ENCODE measurements around the gene TTYH1. TPM values are rescaled to one million over a fixed set of nuclear protein-coding genes. Genes with fewer than 3 reads are reported as not detected.
A peak's percentile ranks its signal among the peaks of the same experiment; 100 is the strongest.

The TTYH1 gene
- total and polyA plus RNA-seq, 4 donors, result 170 to 1,011 (median 540) TPM

- Histone ChIP-seq H3K27ac (ENCODE audit: low read depth, low read length) (peak overlapping the region; percentile 98), H3K4me1 (ENCODE audit: control insufficient read depth, insufficient read depth, low read length) (peaks cover 32% of the 10 kb centered on the region), H3K4me3 (ENCODE audit: low read depth, low read length) (peak overlapping the region; percentile 83), H3K9me3 (ENCODE audit: control insufficient read depth, insufficient read depth, low read length) (no peaks in the 10 kb centered on the region), H3K27me3 (ENCODE audit: control insufficient read depth, insufficient read depth, low read length) (no peaks in the 10 kb centered on the region), H3K36me3 (ENCODE audit: control insufficient read depth, insufficient read depth, low read length) (peaks cover 46% of the 10 kb centered on the region)
- under 1% methylated on average over 32 of the region's 34 CpGs for WGBS (ENCODE audit: insufficient coverage)
- DNase-seq (ENCODE audit: low read depth in 4 of 6, low spot score in 6 of 6), result peak in 2 of 6 donors; percentile 49 to 70
Observed at GRCh38 chr19:54448040-54448773, 32.9 kb downstream of the TTYH1 start.

- peaks cover 49% of the 10 kb centered on the region for H3K36me3 ChIP-seq (ENCODE audit: control insufficient read depth, insufficient read depth, low read length)
- under 1% methylated on average over 94 of the region's 96 CpGs for WGBS (ENCODE audit: insufficient coverage)
- peak within 1 kb of the TSS; percentile 98 for H3K27ac ChIP-seq (ENCODE audit: low read depth, low read length)
Observed at GRCh38 chr19:54448774-54449700, 33.8 kb downstream of the TTYH1 start, which contains the start of gene LENG8. Gene LENG8, plus strand, starts transcription at chr19:54449199. Its CDS starts 2,146 bp downstream, at chr19:54451345.

GRCh38 chr19:54449701-54450069 lies 34.4 kb downstream of the TTYH1 start:
- Histone ChIP-seq H3K9me3 (ENCODE audit: control insufficient read depth, insufficient read depth, low read length) (no peaks in the 10 kb centered on the region), H3K4me3 (ENCODE audit: low read depth, low read length) (peak overlapping the region; percentile 83), H3K4me1 (ENCODE audit: control insufficient read depth, insufficient read depth, low read length) (peaks cover 32% of the 10 kb centered on the region), H3K27ac (ENCODE audit: low read depth, low read length) (peak overlapping the region; percentile 98), H3K27me3 (ENCODE audit: control insufficient read depth, insufficient read depth, low read length) (no peaks in the 10 kb centered on the region), H3K36me3 (ENCODE audit: control insufficient read depth, insufficient read depth, low read length) (peaks cover 49% of the 10 kb centered on the region)
- DNase-seq (ENCODE audit: low read depth in 4 of 6, low spot score in 6 of 6), result no peak
- 2% methylated on average over 21 of the region's 21 CpGs for WGBS (ENCODE audit: insufficient coverage)

More at GRCh38 chr19:54448774-54449700, 33.8 kb downstream of the TTYH1 start, which contains the start of gene LENG8:
- DNase-seq (ENCODE audit: low read depth in 4 of 6, low spot score in 6 of 6), result peak; percentile 95 to 99 (median 98)
- Histone ChIP-seq H3K4me3 (ENCODE audit: low read depth, low read length) (peak within 1 kb of the TSS; percentile 83), H3K9me3 (ENCODE audit: control insufficient read depth, insufficient read depth, low read length) (no peaks in the 10 kb centered on the region), H3K27me3 (ENCODE audit: control insufficient read depth, insufficient read depth, low read length) (no peaks in the 10 kb centered on the region), H3K4me1 (ENCODE audit: control insufficient read depth, insufficient read depth, low read length) (peaks cover 32% of the 10 kb centered on the region)

GRCh38 chr19:54451331-54451871 lies 36.1 kb downstream of the TTYH1 start:
- Histone ChIP-seq H3K36me3 (ENCODE audit: control insufficient read depth, insufficient read depth, low read length) (peaks cover 59% of the 10 kb centered on the region), H3K4me3 (ENCODE audit: low read depth, low read length) (no peak overlapping the region), H3K27me3 (ENCODE audit: control insufficient read depth, insufficient read depth, low read length) (no peaks in the 10 kb centered on the region), H3K4me1 (ENCODE audit: control insufficient read depth, insufficient read depth, low read length) (peaks cover 30% of the 10 kb centered on the region), H3K27ac (ENCODE audit: low read depth, low read length) (no peak overlapping the region), H3K9me3 (ENCODE audit: control insufficient read depth, insufficient read depth, low read length) (no peaks in the 10 kb centered on the region)
- no peak for DNase-seq (ENCODE audit: low read depth in 4 of 6, low spot score in 6 of 6)
- WGBS (ENCODE audit: insufficient coverage), result 81% methylated on average over 4 of the region's 9 CpGs

GRCh38 chr19:54451997-54452396 lies 36.7 kb downstream of the TTYH1 start:
- DNase-seq (ENCODE audit: low read depth in 4 of 6, low spot score in 6 of 6), result no peak
- no peak overlapping the region for H3K27ac ChIP-seq (ENCODE audit: low read depth, low read length)

GRCh38 chr19:54452626-54453025 lies 37.4 kb downstream of the TTYH1 start:
- 93% methylated on average over 11 of the region's 11 CpGs for WGBS (ENCODE audit: insufficient coverage)
- Histone ChIP-seq H3K27ac (ENCODE audit: low read depth, low read length) (no peak overlapping the region), H3K9me3 (ENCODE audit: control insufficient read depth, insufficient read depth, low read length) (no peaks in the 10 kb centered on the region), H3K27me3 (ENCODE audit: control insufficient read depth, insufficient read depth, low read length) (no peaks in the 10 kb centered on the region), H3K4me3 (ENCODE audit: low read depth, low read length) (no peak overlapping the region), H3K4me1 (ENCODE audit: control insufficient read depth, insufficient read depth, low read length) (peaks cover 24% of the 10 kb centered on the region), H3K36me3 (ENCODE audit: control insufficient read depth, insufficient read depth, low read length) (peaks cover 71% of the 10 kb centered on the region)
- DNase-seq (ENCODE audit: low read depth in 4 of 6, low spot score in 6 of 6), result no peak

More at GRCh38 chr19:54451997-54452396, 36.7 kb downstream of the TTYH1 start:
- Histone ChIP-seq H3K4me1 (ENCODE audit: control insufficient read depth, insufficient read depth, low read length) (peaks cover 27% of the 10 kb centered on the region), H3K4me3 (ENCODE audit: low read depth, low read length) (no peak overlapping the region), H3K36me3 (ENCODE audit: control insufficient read depth, insufficient read depth, low read length) (peaks cover 65% of the 10 kb centered on the region), H3K9me3 (ENCODE audit: control insufficient read depth, insufficient read depth, low read length) (no peaks in the 10 kb centered on the region), H3K27me3 (ENCODE audit: control insufficient read depth, insufficient read depth, low read length) (no peaks in the 10 kb centered on the region)
- WGBS (ENCODE audit: insufficient coverage), result 96% methylated on average over 11 of the region's 11 CpGs

GRCh38 chr19:54453921-54454780 lies 38.9 kb downstream of the TTYH1 start:
- Histone ChIP-seq H3K36me3 (ENCODE audit: control insufficient read depth, insufficient read depth, low read length) (peaks cover 86% of the 10 kb centered on the region), H3K27me3 (ENCODE audit: control insufficient read depth, insufficient read depth, low read length) (no peaks in the 10 kb centered on the region), H3K27ac (ENCODE audit: low read depth, low read length) (no peak overlapping the region), H3K4me1 (ENCODE audit: control insufficient read depth, insufficient read depth, low read length) (peaks cover 16% of the 10 kb centered on the region), H3K4me3 (ENCODE audit: low read depth, low read length) (no peak overlapping the region), H3K9me3 (ENCODE audit: control insufficient read depth, insufficient read depth, low read length) (no peaks in the 10 kb centered on the region)
- WGBS (ENCODE audit: insufficient coverage), result 92% methylated on average over 29 of the region's 31 CpGs
- DNase-seq (ENCODE audit: low read depth in 4 of 6, low spot score in 6 of 6), result no peak

GRCh38 chr19:54454781-54455675 lies 39.8 kb downstream of the TTYH1 start:
- Histone ChIP-seq H3K4me3 (ENCODE audit: low read depth, low read length) (no peak overlapping the region), H3K9me3 (ENCODE audit: control insufficient read depth, insufficient read depth, low read length) (no peaks in the 10 kb centered on the region), H3K36me3 (ENCODE audit: control insufficient read depth, insufficient read depth, low read length) (peaks cover 95% of the 10 kb centered on the region), H3K27ac (ENCODE audit: low read depth, low read length) (no peak overlapping the region), H3K4me1 (ENCODE audit: control insufficient read depth, insufficient read depth, low read length) (peaks cover 14% of the 10 kb centered on the region), H3K27me3 (ENCODE audit: control insufficient read depth, insufficient read depth, low read length) (no peaks in the 10 kb centered on the region)
- DNase-seq (ENCODE audit: low read depth in 4 of 6, low spot score in 6 of 6), result no peak
- WGBS (ENCODE audit: insufficient coverage), result 94% methylated on average over 31 of the region's 33 CpGs

Measured in spinal cord (tissue), 10 donors.